Mammary epithelial cell (primary cell): ENCODE results near the gene SNX6.
"Not testable (repeated sequence)": the region's sequence is repeated elsewhere in the genome, so short reads cannot be mapped to it uniquely, and the experiment has no call there.

Source experiments
- CTCF ChIP-seq, 2 donors: IDR thresholded peaks in 1 of 2; conservative IDR thresholded peaks in 1 of 2; 2 replicates each; pipeline ENCODE4 v1.5.1; 2011 to 2012; ENCODE audit warnings: inconsistent platforms in 2 of 2, low read length in 2 of 2, mild to moderate bottlenecking in 2 of 2, control low read depth in 1 of 2, low read depth in 1 of 2; ENCODE audit not compliant: insufficient read depth in 1 of 2; ENCODE audit errors: extremely low read depth in 1 of 2
- EZH2 ChIP-seq: IDR thresholded peaks from 2 replicates; pipeline ENCODE4 v1.6.1; 2012; ENCODE audit warnings: low read length, inconsistent platforms, borderline replicate concordance

GRCh38 chr14:34546272-34547135, 83.4 kb downstream of the SNX6 start:
- not testable (repeated sequence) for TF ChIP-seq EZH2; CTCF (conservative IDR thresholded peaks at IDR 0.05 in 1 of 2, IDR thresholded peaks at IDR 0.05 in 1 of 2; ENCODE audit: extremely low read depth in 1 of 2, insufficient read depth in 1 of 2, low read depth in 1 of 2, low read length in 2 of 2)
